NOMO-1 treated with dmso at 0.1 percent for 144 hours (cell line): Measurements from ENCODE around the gene PRKD2.

ENCODE experiments used
- DNase-seq: peaks from one replicate; lab custom pipeline; 2025; ENCODE audit not compliant: unreplicated experiment; lab: John Stamatoyannopoulos, UW

PRKD2 gene

GRCh38 chr19:46665072-46665471 is 51.8 kb downstream of the PRKD2 start:
- DNase-seq = no peak

DNA sequence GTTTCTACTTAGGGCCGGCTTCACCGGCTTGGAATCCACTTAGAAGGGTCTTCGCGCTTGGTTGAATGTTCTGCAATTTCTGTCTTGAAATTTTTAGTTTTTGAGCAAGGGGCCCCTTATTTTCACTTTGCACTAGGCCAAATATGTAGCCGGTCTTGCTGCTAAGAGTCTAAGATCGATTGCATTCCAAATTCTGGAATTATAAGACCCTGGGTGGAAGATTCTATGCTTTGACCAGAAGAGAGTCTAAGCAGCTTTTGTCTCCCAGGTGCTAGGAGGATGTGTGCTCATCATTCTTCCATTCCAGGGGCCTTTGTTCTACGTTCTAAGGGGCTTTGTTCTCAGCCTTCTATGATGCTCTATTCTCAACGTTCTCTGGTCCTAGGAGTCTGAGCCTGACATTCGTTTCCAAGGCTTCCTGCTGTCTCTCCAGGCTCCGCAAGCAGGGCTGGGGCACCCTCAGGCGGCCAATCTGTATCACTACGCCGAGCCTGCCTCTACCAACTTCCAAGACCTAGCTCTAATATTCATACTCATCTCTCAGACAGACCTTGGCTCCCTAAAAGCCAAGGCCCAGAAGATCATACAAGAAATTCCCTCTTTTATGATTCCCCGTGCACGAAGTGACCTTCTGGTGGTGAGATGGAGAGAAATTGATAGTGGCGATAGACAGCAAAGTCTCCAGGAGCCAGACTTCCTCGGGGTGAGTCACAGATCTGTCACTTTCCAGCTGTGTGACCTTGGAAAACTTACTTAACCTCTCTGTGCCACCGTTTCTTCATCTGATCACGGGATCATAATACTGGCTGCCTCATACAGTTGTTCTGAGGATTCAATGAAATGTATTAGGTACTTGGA is 55.0 kb downstream of the PRKD2 start:
- peak; percentile 73 for DNase-seq

DNA sequence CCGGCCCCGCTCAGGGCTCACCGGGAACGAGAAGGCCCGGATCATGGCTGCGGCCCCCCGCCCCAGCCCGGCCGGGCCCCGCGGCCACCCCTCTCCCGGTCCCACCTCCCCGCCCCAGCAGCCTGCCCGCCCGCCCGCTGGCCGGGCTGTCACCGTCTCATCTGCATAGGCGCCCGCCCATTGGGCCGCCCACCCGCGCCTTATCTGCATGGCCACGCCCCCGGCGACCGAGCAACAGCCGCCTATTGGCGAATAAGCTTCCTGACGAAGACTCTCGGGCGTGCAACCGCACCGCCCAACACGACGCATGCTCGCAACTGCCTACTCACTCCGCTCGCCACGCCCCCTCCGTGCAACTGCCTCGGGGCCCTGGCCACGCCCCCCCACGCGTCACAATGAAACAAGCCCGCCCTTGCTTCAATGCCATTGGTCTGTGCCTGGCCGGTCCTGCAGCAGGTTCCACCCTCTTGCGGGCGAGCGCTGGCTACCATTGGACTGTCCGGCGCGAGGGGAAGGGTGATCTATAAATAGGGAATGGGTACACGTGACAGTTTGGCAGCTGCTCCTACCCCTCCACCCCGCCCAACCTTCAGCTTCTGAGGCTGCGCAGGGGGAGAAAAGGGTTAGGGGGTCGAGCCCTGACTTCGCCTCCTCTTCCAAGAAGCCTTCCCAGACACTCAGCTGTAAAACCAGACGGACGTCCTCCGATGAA is 55.7 kb downstream of the PRKD2 start, which contains the start of gene DACT3:
TSS of gene DACT3 (minus strand) at position 163 of the 712 bp plus-strand sequence. CDS start at position 45, 118 bp downstream.
- peak; percentile 99 for DNase-seq

DNA sequence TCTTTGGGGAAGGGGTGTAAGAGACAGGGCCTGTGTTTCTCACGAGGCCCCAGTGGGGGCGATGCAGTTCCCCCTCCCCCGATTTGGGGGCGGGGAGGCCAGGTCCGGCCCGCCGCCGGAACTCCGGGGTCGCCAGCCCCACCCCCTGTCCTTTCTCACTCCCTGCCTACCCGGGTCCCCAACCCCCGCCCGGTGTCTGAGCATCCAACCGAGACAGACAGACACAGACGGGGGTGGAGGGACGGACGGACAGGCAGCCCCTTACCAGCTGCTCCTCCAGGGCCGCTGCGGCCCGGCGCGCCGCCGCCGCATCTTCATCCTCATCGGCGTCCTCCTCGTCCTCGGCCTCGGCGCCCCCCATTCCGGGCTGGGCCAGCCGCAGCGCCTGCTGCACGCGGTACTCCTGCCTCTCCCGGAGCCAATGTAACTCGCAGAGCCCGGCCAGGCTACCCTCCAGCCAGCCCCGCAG is 56.3 kb downstream of the PRKD2 start:
- no peak for DNase-seq

GRCh38 chr19:46660008-46660517 is 56.9 kb downstream of the PRKD2 start:
- no peak for DNase-seq

- DNase-seq = no peak
Measured at GRCh38 chr19:46659151-46660007, 57.5 kb downstream of the PRKD2 start.

GRCh38 chr19:46656541-46656940 is 60.4 kb downstream of the PRKD2 start:
- no peak for DNase-seq

DNA sequence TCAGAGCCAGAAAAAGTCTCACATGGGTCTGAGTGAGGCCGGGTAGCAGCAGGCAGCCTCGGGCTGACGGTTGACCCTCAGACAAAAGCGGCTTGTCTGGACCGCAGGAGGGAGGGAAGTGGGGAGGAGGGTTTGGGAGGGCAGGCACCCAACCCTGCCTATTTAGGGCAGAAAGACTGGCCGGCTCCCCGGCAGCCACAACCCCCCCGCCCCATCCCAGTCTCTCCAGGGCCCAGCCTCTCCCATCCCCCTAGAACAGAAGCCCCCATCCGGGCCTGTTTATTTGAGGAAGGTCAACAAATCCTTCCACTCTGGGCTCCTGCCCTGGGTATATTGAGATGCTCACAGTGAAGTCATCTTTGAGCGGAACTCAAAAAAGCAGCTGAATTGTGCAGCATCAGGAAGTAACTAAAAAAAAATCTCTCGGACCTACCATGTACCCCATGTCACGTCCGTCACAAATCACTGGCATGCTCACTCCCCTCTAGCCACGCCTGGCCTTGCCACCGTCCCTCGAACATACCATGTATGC is 62.2 kb downstream of the PRKD2 start:
- no peak for DNase-seq

GRCh38 chr19:46650445-46650844 is 66.5 kb downstream of the PRKD2 start:
- no peak for DNase-seq

DNA sequence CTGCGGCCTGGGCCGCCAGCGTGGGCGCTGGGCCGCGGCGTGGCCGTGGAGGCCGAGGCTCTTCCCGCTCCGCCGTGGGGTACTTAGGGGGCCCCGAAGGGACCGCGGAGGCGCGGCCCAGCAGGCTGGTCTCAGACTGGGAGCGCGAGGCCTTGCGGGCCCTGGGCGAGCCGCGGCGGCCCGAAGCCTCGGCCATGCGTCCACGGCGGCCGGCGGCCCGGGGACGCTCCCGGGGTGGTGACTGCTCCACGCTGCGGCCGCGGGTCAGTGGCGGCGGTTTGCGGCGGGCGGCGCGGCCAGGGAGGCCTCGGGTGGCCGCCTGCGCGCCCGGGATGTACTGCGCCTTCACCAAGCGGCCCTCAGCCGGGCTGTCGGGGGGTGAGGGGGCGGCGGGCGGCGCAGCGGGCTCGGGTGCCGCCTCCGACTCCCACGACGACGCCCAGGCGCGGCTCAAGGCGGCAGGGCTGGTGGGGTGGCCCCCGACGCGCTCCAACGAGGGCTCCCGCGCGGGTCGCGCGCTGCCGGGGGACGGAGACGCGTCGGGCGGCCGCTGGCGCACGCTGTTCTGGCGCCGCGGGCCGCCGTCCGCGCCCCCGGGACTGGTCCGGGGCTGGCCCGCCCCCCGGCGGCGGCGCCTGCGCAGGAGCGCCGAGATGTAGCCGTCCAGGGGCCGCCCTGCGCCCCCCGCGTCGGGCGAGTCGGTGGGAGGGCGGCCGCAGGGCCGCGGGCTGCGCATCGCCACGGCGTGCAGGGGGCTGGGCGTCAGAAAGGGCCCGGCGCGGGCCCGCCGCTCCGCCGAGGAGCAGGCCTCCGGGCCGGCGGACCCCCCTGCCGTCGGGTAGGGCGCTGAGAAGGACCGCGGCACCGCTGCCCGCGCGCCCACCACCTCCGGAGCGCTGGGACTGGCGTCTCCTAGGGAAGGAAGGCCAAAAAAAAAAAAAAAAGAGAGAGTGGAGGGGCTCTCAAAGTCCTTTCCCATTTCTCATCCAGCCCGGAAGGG is 67.7 kb downstream of the PRKD2 start:
- DNase-seq = no peak

- no peak for DNase-seq
Measured at GRCh38 chr19:46648060-46648960, 68.6 kb downstream of the PRKD2 start.

DNA sequence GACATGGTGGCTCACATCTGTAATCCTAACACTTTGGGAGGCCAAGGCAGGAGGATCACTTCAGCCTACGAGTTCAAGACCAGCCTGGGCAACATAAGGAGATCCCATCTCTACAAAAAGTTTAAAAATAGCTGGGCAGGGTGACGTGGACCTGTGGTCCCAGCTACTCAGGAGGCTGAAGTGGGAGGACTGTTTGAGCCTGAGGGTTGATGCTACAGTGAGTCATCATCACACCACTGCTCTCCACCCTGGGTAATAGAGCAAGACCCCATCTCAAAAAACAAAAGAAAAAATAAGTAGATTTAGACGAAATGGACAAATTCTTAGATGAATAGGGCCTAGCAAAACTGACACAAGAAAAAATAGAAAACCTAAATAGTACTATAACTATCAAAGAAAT is 70.5 kb downstream of the PRKD2 start:
- DNase-seq = no peak

DNA sequence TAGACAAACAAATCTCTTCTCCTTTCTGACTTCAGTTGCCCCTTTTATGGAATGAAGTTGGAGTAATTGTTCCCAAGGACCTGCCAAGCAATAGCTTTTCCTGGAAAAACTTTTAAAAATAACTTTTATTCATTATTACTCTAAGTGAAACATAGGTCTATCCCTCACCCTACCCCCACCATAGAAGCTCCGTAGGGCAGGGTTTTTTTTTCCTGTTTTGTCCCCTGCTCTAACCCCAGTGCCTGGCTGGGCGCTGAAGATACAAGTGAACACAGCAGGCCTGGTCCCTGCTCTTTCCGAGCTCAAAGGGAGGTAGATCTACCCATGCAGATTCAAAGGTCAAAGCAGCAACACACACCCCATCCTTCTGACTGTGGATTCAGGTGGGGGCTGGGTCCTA is 72.2 kb downstream of the PRKD2 start:
- no peak for DNase-seq

DNA sequence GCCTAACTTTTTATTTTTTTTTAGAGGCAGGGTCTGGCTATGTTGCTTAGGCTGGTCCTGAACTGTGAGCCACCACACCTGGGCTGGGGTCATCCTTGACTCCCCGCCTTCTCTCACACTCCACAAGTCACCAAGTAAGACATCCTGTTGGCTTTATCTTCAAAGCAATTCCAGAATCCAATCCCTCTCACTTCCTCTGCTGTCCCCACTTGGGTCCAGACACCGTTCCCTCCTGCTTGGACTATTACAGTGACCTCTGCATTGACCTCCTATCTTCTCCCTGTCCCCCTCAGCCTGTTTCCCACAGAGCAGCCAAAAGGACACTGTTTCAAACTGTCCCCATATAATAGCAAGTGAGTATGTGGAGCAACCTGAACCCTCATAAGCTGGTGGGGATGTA is 76.3 kb downstream of the PRKD2 start:
- DNase-seq = no peak

GRCh38 chr19:46639358-46640182 is 77.3 kb downstream of the PRKD2 start:
- DNase-seq = no peak

DNA sequence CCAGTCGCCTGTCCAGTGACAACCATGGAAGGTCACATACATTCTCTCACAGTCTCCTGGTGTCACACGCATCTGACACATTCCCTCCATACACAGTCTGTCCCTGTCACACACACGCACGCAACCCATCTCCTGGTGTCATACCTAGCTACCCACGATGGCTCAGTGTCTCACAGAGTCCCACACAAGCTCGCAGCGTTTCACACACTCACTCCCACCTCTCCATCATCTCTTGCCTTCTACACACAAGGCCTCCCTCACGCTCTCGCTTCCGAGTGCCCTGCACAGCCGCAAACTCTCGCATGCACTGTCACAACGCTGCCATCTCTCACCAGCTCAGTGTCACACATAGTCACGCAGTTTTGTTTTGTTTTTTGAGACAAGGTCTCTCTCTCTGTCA is 79.7 kb downstream of the PRKD2 start:
- no peak for DNase-seq

DNA sequence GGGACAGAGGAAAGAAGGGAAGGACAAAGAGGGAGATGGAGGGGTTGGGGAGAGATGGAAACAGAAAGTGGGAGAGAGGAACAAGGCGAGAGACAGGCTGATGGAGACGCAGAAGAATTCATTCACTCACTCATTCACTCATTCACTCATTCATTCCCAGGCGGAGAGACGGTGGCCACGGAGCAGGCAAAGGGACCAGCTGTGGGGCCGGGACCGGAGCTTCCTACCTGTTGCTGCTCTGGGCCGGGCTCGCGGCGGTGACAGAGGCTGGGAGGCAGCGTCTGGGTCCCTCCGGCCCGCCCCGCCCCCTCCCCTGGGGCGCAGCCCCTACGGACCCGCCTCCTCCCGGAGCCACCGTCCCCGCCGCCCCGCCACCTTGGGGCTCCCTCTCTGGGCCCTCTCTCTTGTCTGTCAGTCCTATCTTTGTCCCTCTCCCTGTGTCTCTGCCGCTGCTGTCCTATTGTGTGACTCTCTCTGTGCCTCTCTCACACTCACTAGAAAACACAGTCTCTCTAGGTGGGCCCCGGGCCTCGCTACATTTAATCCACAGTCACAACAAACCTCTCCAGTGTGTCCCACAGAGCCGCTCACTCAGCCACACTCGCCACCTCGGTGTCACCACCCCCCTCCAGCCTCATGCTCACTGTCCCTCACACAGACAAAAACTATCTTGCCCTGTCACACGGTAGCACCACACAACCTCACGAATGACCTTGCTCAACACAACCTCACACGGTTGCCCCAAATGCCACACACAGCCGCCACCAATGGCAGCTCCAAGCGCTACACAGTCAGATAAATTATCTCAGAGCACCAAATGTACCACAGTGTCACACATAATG is 80.8 kb downstream of the PRKD2 start, which contains the start of gene GNG8:
TSS of gene GNG8 (minus strand) at position 283 of the 842 bp plus-strand sequence. CDS start 1,520 bp downstream, outside the sequence.
- DNase-seq = no peak
